Activated CD4-positive, alpha-beta memory T cell treated with anti-CD3 and anti-CD28 coated beads for 36 hours (primary cell): Measurements from ENCODE around the gene TENT4A. TPM values are rescaled to one million over a fixed set of nuclear protein-coding genes. Genes with fewer than 3 reads are reported as not detected.

Source experiments
- CTCF ChIA-PET: fragments of 350-600 bp; sonication (Branson Sonifier 250); formaldehyde crosslinking; loops from one replicate; lab custom pipeline; 2021; ENCODE audit warnings: antibody characterized with exemption, inconsistent platforms; lab: Charles Lee
- POLR2A ChIA-PET: fragments of 350-600 bp; sonication (Branson Sonifier 250); formaldehyde crosslinking; loops from one replicate; lab custom pipeline; 2021; ENCODE audit warnings: antibody characterized with exemption; lab: Charles Lee
- DNase-seq: peaks from one replicate; pipeline ENCODE4 v3.0.0-alpha.2; 2020
- H3K27ac Mint-ChIP-seq: one replicate; pipeline ENCODE4 v1.8.0; 2021; ENCODE audit warnings: mixed read lengths
- H3K27me3 Mint-ChIP-seq: one replicate; pipeline ENCODE4 v1.8.0; 2021; ENCODE audit warnings: mixed read lengths
- H3K36me3 Mint-ChIP-seq: one replicate; pipeline ENCODE4 v1.8.0; 2021; ENCODE audit warnings: mixed read lengths
- H3K4me1 Mint-ChIP-seq: one replicate; pipeline ENCODE4 v1.8.0; 2021; ENCODE audit warnings: low read depth, mixed read lengths
- H3K4me3 Mint-ChIP-seq: one replicate; pipeline ENCODE4 v1.8.0; 2021; ENCODE audit warnings: mild to moderate bottlenecking, mixed read lengths
- H3K9me3 Mint-ChIP-seq: one replicate; pipeline ENCODE4 v1.8.0; 2021; ENCODE audit warnings: mixed read lengths
- intact Hi-C: fragments of 100-400 bp; cut with micrococcal nuclease; formaldehyde crosslinking; loops from one replicate; pipeline ENCODE4 v1.15.1; 2023
- total RNA-seq, 2 experiments: library from RNA; stranded (reverse); gene quantifications; one replicate each; pipeline ENCODE4 v1.2.3, GENCODE V29; 2021

The TENT4A gene
- total RNA-seq, 2 experiments from 2014 or later, result 26.6 to 29.2 TPM

- intact Hi-C loops, result no loop called here
- Mint-ChIP-seq H3K9me3 (no peaks in the 10 kb centered on the region), H3K4me1 (no peaks in the 10 kb centered on the region), H3K36me3 (no peaks in the 10 kb centered on the region), H3K27me3 (peaks cover 11% of the 10 kb centered on the region), H3K27ac (no peak overlapping the region), H3K4me3 (no peak overlapping the region)
- DNase-seq, result no peak
- ChIA-PET POLR2A (no interaction called here), CTCF (no interaction called here)
Observed at GRCh38 chr5:6784481-6784880, 71.2 kb downstream of the TENT4A start.

GRCh38 chr5:6785161-6785860, 72.1 kb downstream of the TENT4A start:
- H3K4me3 Mint-ChIP-seq, result no peak overlapping the region
- CTCF ChIA-PET, result no interaction called here

GRCh38 chr5:6785861-6786180, 72.6 kb downstream of the TENT4A start:
- POLR2A ChIA-PET, result no interaction called here
- Mint-ChIP-seq H3K27me3 (peaks cover 11% of the 10 kb centered on the region), H3K4me1 (no peaks in the 10 kb centered on the region), H3K27ac (no peak overlapping the region), H3K4me3 (no peak overlapping the region), H3K9me3 (no peaks in the 10 kb centered on the region), H3K36me3 (no peaks in the 10 kb centered on the region)
- no peak for DNase-seq
- intact Hi-C loops, result no loop called here
- CTCF ChIA-PET, result no interaction called here

More at GRCh38 chr5:6785161-6785860, 72.1 kb downstream of the TENT4A start:
- Mint-ChIP-seq H3K4me1 (no peaks in the 10 kb centered on the region), H3K27me3 (peaks cover 11% of the 10 kb centered on the region), H3K9me3 (no peaks in the 10 kb centered on the region), H3K27ac (no peak overlapping the region), H3K36me3 (no peaks in the 10 kb centered on the region)
- POLR2A ChIA-PET, result no interaction called here
- intact Hi-C loops, result no loop called here
- DNase-seq, result no peak

GRCh38 chr5:6786786-6787495, 73.7 kb downstream of the TENT4A start:
- ChIA-PET POLR2A (no interaction called here), CTCF (no interaction called here)
- no peak overlapping the region for H3K27ac Mint-ChIP-seq
- H3K4me3 Mint-ChIP-seq, result no peak overlapping the region
- no peak for DNase-seq
- peaks cover 17% of the 10 kb centered on the region for H3K27me3 Mint-ChIP-seq
- H3K36me3 Mint-ChIP-seq, result no peaks in the 10 kb centered on the region
- intact Hi-C loops, result no loop called here
- H3K4me1 Mint-ChIP-seq, result no peaks in the 10 kb centered on the region
- no peaks in the 10 kb centered on the region for H3K9me3 Mint-ChIP-seq

- CTCF ChIA-PET, result no interaction called here
- no peak overlapping the region for H3K4me3 Mint-ChIP-seq
Observed at GRCh38 chr5:6787941-6788340, 74.7 kb downstream of the TENT4A start.

GRCh38 chr5:6788439-6788838, 75.2 kb downstream of the TENT4A start:
- no peak overlapping the region for H3K4me3 Mint-ChIP-seq
- peaks cover 6% of the 10 kb centered on the region for H3K4me1 Mint-ChIP-seq
- ChIA-PET CTCF (no interaction called here), POLR2A (no interaction called here)
- no peaks in the 10 kb centered on the region for H3K9me3 Mint-ChIP-seq
- no peak overlapping the region for H3K27ac Mint-ChIP-seq
- peaks cover 21% of the 10 kb centered on the region for H3K27me3 Mint-ChIP-seq
- no peak for DNase-seq
- intact Hi-C loops, result no loop called here
- no peaks in the 10 kb centered on the region for H3K36me3 Mint-ChIP-seq

More at GRCh38 chr5:6787941-6788340, 74.7 kb downstream of the TENT4A start:
- Mint-ChIP-seq H3K9me3 (no peaks in the 10 kb centered on the region), H3K27me3 (peaks cover 17% of the 10 kb centered on the region), H3K36me3 (no peaks in the 10 kb centered on the region), H3K27ac (no peak overlapping the region), H3K4me1 (peaks cover under 1% of the 10 kb centered on the region)
- POLR2A ChIA-PET, result no interaction called here
- intact Hi-C loops, result no loop called here
- no peak for DNase-seq

- no peak for DNase-seq
- CTCF ChIA-PET, result interaction anchor here (1.1 to 1.2 kb wide), 2 partner anchors 9 to 30 kb away, joined by 4 read pairs; no protein-coding TSS in a partner anchor
- POLR2A ChIA-PET, result no interaction called here
- intact Hi-C loops, result no loop called here
- H3K27me3 Mint-ChIP-seq, result peaks cover 21% of the 10 kb centered on the region
- no peak overlapping the region for H3K4me3 Mint-ChIP-seq
- H3K9me3 Mint-ChIP-seq, result no peaks in the 10 kb centered on the region
- no peaks in the 10 kb centered on the region for H3K36me3 Mint-ChIP-seq
- H3K4me1 Mint-ChIP-seq, result peaks cover 7% of the 10 kb centered on the region
- H3K27ac Mint-ChIP-seq, result no peak overlapping the region
Observed at GRCh38 chr5:6788956-6789649, 75.9 kb downstream of the TENT4A start.

- CTCF ChIA-PET, result interaction anchor here (1.2 kb wide), 1 partner anchor 28 kb away, joined by 4 read pairs; no protein-coding TSS in a partner anchor
- Mint-ChIP-seq H3K36me3 (no peaks in the 10 kb centered on the region), H3K27me3 (peaks cover 16% of the 10 kb centered on the region), H3K9me3 (no peaks in the 10 kb centered on the region), H3K4me3 (no peak overlapping the region), H3K4me1 (peaks cover 7% of the 10 kb centered on the region), H3K27ac (no peak overlapping the region)
- intact Hi-C loops, result no loop called here
- POLR2A ChIA-PET, result no interaction called here
- DNase-seq, result no peak
Observed at GRCh38 chr5:6790346-6790865, 77.2 kb downstream of the TENT4A start.

GRCh38 chr5:6791031-6791430, 77.8 kb downstream of the TENT4A start:
- Mint-ChIP-seq H3K4me3 (no peak overlapping the region), H3K27ac (no peak overlapping the region), H3K4me1 (peaks cover 7% of the 10 kb centered on the region), H3K36me3 (no peaks in the 10 kb centered on the region), H3K9me3 (no peaks in the 10 kb centered on the region), H3K27me3 (peaks cover 12% of the 10 kb centered on the region)
- ChIA-PET CTCF (no interaction called here), POLR2A (no interaction called here)
- intact Hi-C loops, result no loop called here
- DNase-seq, result no peak

GRCh38 chr5:6792376-6792775, 79.1 kb downstream of the TENT4A start:
- ChIA-PET CTCF (no interaction called here), POLR2A (no interaction called here)
- H3K27ac Mint-ChIP-seq, result no peak overlapping the region
- H3K27me3 Mint-ChIP-seq, result peaks cover 19% of the 10 kb centered on the region
- no peaks in the 10 kb centered on the region for H3K9me3 Mint-ChIP-seq
- no peaks in the 10 kb centered on the region for H3K36me3 Mint-ChIP-seq
- intact Hi-C loops, result no loop called here
- no peak overlapping the region for H3K4me3 Mint-ChIP-seq
- DNase-seq, result no peak
- peaks cover 7% of the 10 kb centered on the region for H3K4me1 Mint-ChIP-seq

- ChIA-PET CTCF (no interaction called here), POLR2A (no interaction called here)
- Mint-ChIP-seq H3K27ac (no peak overlapping the region), H3K9me3 (no peaks in the 10 kb centered on the region), H3K4me1 (peaks cover 7% of the 10 kb centered on the region), H3K27me3 (peaks cover 21% of the 10 kb centered on the region), H3K36me3 (no peaks in the 10 kb centered on the region), H3K4me3 (no peak overlapping the region)
- intact Hi-C loops, result no loop called here
- no peak for DNase-seq
Observed at GRCh38 chr5:6792911-6793471, 79.8 kb downstream of the TENT4A start.

- ChIA-PET CTCF (no interaction called here), POLR2A (no interaction called here)
- Mint-ChIP-seq H3K9me3 (no peaks in the 10 kb centered on the region), H3K27me3 (peaks cover 23% of the 10 kb centered on the region), H3K4me1 (no peaks in the 10 kb centered on the region), H3K4me3 (no peak overlapping the region), H3K27ac (no peak overlapping the region), H3K36me3 (no peaks in the 10 kb centered on the region)
- intact Hi-C loops, result no loop called here
- DNase-seq, result no peak
Observed at GRCh38 chr5:6801236-6801635, 88.0 kb downstream of the TENT4A start.
